ENCODE data around the gene ASF1B. TPM values are rescaled to one million over a fixed set of nuclear protein-coding genes. Genes with fewer than 3 reads are reported as not detected.
A peak's percentile ranks its signal among the peaks of the same experiment; 100 is the strongest.
"Not testable (repeated sequence)": the region's sequence is repeated elsewhere in the genome, so short reads cannot be mapped to it uniquely, and the experiment has no call there.

ASF1B gene
- total RNA-seq = 1 to 10 TPM; 2.3 to 3.0 TPM
- 1 to 10 TPM; 1.8 to 3.0 TPM for polyA plus RNA-seq

DNA sequence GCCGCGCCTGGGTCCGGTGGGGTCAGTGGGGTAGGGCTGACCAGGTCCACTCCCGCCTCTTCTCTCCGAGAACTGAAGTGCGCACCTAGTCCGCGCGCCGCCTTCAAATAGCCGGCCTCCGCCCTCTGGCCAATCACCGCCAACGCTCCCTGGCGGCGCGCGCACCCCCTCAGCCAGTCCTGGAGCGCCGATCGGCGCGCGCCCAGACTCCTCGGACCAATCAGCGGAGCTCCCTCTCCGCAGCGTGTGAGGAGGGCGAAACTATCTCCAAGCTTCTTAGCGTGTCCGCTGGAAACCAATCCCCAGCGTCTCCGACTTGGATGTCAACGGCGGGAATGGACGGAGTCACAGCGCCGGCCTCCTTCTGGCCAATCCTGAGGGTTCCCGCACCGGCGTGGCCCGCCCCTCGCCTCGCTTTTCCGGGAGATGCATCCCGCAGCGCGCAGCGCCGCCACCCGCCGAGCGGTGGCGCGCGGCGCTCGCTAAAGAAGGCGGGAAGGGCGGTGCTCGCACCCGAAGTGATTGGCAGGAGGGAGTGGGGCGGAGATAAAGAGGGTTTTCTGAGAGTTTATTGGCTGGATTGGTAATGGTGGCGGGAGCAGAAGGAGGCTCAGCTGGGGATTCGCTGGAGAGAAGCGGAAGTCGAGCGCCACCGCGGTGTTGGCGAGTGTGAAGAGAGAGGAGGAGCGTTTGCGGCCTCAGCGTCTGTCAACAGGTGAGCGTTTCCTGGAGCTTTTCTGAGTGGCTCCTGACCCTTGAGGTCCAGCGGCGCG lies at the start of gene ASF1B:
TSS of gene ASF1B (minus strand) at position 81 of the 773 bp plus-strand sequence. CDS start 133 bp downstream, outside the sequence.
- Mint-ChIP-seq H3K27ac (peak within 1 kb of the TSS; percentile 85 to 98 (median 96)), H3K9me3 (no peaks in the 10 kb centered on the region), H3K4me1 (peaks cover 13 to 33% (median 21%) of the 10 kb centered on the region in 4 donors), H3K4me3 (peak within 1 kb of the TSS; percentile 92 to 100 (median 95)), H3K27me3 (no peaks in the 10 kb centered on the region), H3K36me3 (peaks cover 3 to 6% of the 10 kb centered on the region in 2 donors)
- ChIA-PET CTCF (ENCODE audit: partially characterized antibody) (interaction anchor here (0.6 to 4.1 kb wide), 71 partner anchors 9 to 436 kb away, joined by 3 to 68 read pairs (median 5); partner anchors contain the start of genes ADGRE5, C19orf67, MISP3 and NDUFB7), POLR2A (ENCODE audit: partially characterized antibody) (interaction anchor here (0.7 to 3.2 kb wide), 59 partner anchors 9 to 553 kb away, joined by 3 to 48 read pairs (median 4); partner anchors contain the start of genes ADGRE5, C19orf53, DCAF15 and DNAJB1)
- H3K4me3 ChIP-seq (ENCODE audit: low read length in 2 of 2) = peak within 1 kb of the TSS; percentile 73 to 77
- H3K9me3 ChIP-seq (ENCODE audit: control insufficient read depth in 1 of 2, low read length in 2 of 2) = no peaks in the 10 kb centered on the region
- DNase-seq = peak; percentile 98 to 99 (median 99)
- H3K4me1 ChIP-seq (ENCODE audit: insufficient read depth, low read length) = peaks cover 18% of the 10 kb centered on the region
- H3K36me3 ChIP-seq (ENCODE audit: insufficient read depth, low read length) = no peaks in the 10 kb centered on the region
- peak within 1 kb of the TSS; percentile 93 for H3K27ac ChIP-seq (ENCODE audit: low read depth, low read length)
- intact Hi-C loops (cut with micrococcal nuclease) = loop anchor here (1.0 to 2.0 kb wide), 13 partner anchors 13 to 350 kb away; no protein-coding TSS in a partner anchor
- no peaks in the 10 kb centered on the region for H3K27me3 ChIP-seq (ENCODE audit: insufficient read depth, low read length)

DNA sequence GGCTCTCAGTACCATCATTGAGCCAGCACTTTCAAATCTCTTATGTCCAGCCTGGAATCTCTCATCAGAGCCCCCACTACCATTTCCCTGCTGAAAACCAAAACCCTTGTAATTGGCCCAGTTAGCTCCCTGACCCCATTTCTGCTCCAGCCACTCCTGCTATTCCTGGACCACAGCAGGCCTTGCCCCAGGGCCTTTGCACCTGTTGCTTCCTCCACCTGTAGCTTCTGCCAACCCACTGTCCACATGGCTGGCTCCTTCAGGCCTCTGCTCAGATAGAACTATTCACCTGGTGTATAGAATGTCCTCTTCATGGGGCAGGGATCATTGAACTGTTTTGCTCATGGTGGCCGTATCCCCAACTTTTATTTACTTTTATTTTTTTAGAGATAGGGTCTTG lies 49.3 kb upstream of the ASF1B start:
- H3K36me3 ChIP-seq (ENCODE audit: insufficient read depth, low read length); intact Hi-C loops (cut with micrococcal nuclease); H3K4me3 Mint-ChIP-seq; H3K9me3 ChIP-seq (ENCODE audit: control insufficient read depth in 1 of 2, low read length in 2 of 2); H3K4me3 ChIP-seq (ENCODE audit: low read length in 2 of 2); H3K27ac ChIP-seq (ENCODE audit: low read depth, low read length); H3K27me3 ChIP-seq (ENCODE audit: insufficient read depth, low read length); H3K27me3 Mint-ChIP-seq; DNase-seq; H3K36me3 Mint-ChIP-seq; H3K9me3 Mint-ChIP-seq; H3K4me1 Mint-ChIP-seq; CTCF ChIA-PET (ENCODE audit: partially characterized antibody); H3K4me1 ChIP-seq (ENCODE audit: insufficient read depth, low read length): not testable (repeated sequence)
- POLR2A ChIA-PET (ENCODE audit: partially characterized antibody) = interaction anchor here (1.5 kb wide), 1 partner anchor 49 kb away, joined by 3 read pairs; no protein-coding TSS in a partner anchor
- H3K27ac Mint-ChIP-seq = peak overlapping the region in 2 of 7 donors; percentile 10 to 72

DNA sequence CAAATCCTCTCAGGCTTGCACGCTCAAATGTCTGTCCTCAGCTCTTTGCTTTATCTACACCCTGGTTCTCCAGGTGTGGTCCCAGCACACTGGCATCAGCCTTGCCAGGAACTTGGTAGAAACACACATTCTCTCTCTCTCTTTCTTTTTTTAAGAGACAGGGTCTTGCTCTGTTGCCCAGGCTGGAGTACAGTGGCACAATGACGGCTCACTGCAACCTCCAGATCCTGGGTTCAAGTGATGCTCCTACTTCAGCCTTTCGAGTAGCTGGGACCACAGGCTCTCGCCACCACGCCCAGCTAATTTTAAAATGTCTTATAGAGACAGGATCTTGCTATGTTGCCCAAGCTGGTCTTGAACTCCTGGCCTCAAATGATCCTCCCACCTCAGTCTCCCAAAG lies 48.8 kb upstream of the ASF1B start:
- Mint-ChIP-seq H3K4me1 (peaks cover 0 to 2% (median under 1%) of the 10 kb centered on the region in 4 donors), H3K27ac (peak overlapping the region in 1 of 7 donors; percentile 85), H3K27me3 (no peaks in the 10 kb centered on the region), H3K36me3 (no peaks in the 10 kb centered on the region), H3K9me3 (peaks cover 0 to 2% (median 0%) of the 10 kb centered on the region in 8 donors), H3K4me3 (no peak overlapping the region)
- no peak for DNase-seq
- no peaks in the 10 kb centered on the region for H3K27me3 ChIP-seq (ENCODE audit: insufficient read depth, low read length)
- ChIA-PET CTCF (ENCODE audit: partially characterized antibody) (interaction anchor here (1.1 to 1.3 kb wide), 2 partner anchors 14 to 32 kb away, joined by 4 read pairs; no protein-coding TSS in a partner anchor), POLR2A (ENCODE audit: partially characterized antibody) (interaction anchor here (1.5 kb wide), 1 partner anchor 48 kb away, joined by 3 read pairs; no protein-coding TSS in a partner anchor)
- H3K9me3 ChIP-seq (ENCODE audit: control insufficient read depth in 1 of 2, low read length in 2 of 2) = no peaks in the 10 kb centered on the region
- intact Hi-C loops (cut with micrococcal nuclease) = no loop called here
- no peak overlapping the region for H3K27ac ChIP-seq (ENCODE audit: low read depth, low read length)
- no peaks in the 10 kb centered on the region for H3K36me3 ChIP-seq (ENCODE audit: insufficient read depth, low read length)
- H3K4me3 ChIP-seq (ENCODE audit: low read length in 2 of 2) = no peak overlapping the region
- H3K4me1 ChIP-seq (ENCODE audit: insufficient read depth, low read length) = no peaks in the 10 kb centered on the region

DNA sequence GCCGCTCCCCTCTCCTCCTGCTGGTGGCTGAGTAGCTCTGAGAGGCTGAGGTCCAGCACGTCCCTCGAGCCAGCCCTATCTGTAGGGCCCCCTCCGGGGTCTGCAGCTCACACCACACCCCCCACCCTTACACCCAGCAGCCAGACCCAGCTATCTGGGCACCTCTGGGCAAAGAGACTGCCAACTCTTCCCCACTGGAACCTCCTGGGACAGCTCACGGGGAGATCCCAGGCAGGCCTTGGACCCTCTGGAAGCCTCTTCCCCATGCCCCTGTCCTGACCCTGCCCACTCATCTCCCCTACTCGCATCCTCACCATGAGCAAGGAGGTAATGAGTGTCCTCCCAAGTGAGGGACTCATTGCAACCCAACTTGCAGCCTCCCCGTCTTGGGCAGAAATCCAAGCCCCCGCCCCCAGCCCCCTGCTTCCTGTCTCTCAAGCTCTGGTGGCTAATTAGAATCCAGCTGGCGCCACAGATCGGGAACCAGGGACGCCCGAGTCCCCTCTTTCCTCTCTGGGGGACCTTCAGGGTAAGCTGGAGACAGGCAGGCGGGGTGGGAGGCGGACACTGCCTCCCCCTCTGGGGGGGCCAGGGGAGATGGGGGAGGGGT lies 47.5 kb upstream of the ASF1B start:
- intact Hi-C loops (cut with micrococcal nuclease) = no loop called here
- no peaks in the 10 kb centered on the region for H3K9me3 ChIP-seq (ENCODE audit: control insufficient read depth in 1 of 2, low read length in 2 of 2)
- no peaks in the 10 kb centered on the region for H3K4me1 ChIP-seq (ENCODE audit: insufficient read depth, low read length)
- no peaks in the 10 kb centered on the region for H3K27me3 ChIP-seq (ENCODE audit: insufficient read depth, low read length)
- H3K4me1 Mint-ChIP-seq = no peaks in the 10 kb centered on the region
- no peak overlapping the region for H3K27ac Mint-ChIP-seq
- peaks cover 0 to 2% (median 0%) of the 10 kb centered on the region in 8 donors for H3K9me3 Mint-ChIP-seq
- H3K4me3 Mint-ChIP-seq = no peak overlapping the region
- no peaks in the 10 kb centered on the region for H3K36me3 ChIP-seq (ENCODE audit: insufficient read depth, low read length)
- H3K27me3 Mint-ChIP-seq = no peaks in the 10 kb centered on the region
- H3K36me3 Mint-ChIP-seq = no peaks in the 10 kb centered on the region
- POLR2A ChIA-PET (ENCODE audit: partially characterized antibody) = no interaction called here
- H3K4me3 ChIP-seq (ENCODE audit: low read length in 2 of 2) = no peak overlapping the region
- no peak for DNase-seq
- CTCF ChIA-PET (ENCODE audit: partially characterized antibody) = interaction anchor here (0.6 to 1.4 kb wide), 5 partner anchors 10 to 38 kb away, joined by 3 to 4 read pairs (median 4); no protein-coding TSS in a partner anchor
- no peak overlapping the region for H3K27ac ChIP-seq (ENCODE audit: low read depth, low read length)

- no peaks in the 10 kb centered on the region for H3K36me3 Mint-ChIP-seq
- no peak overlapping the region for H3K27ac Mint-ChIP-seq
- H3K4me3 Mint-ChIP-seq = no peak overlapping the region
- no peaks in the 10 kb centered on the region for H3K4me1 Mint-ChIP-seq
- no peaks in the 10 kb centered on the region for H3K36me3 ChIP-seq (ENCODE audit: insufficient read depth, low read length)
- intact Hi-C loops (cut with micrococcal nuclease) = no loop called here
- CTCF ChIA-PET (ENCODE audit: partially characterized antibody) = interaction anchor here (1.4 kb wide), 1 partner anchor 18 kb away, joined by 4 read pairs; no protein-coding TSS in a partner anchor
- H3K27ac ChIP-seq (ENCODE audit: low read depth, low read length) = no peak overlapping the region
- no peaks in the 10 kb centered on the region for H3K27me3 ChIP-seq (ENCODE audit: insufficient read depth, low read length)
- H3K9me3 Mint-ChIP-seq = peaks cover 0 to 3% (median 0%) of the 10 kb centered on the region in 8 donors
- no peaks in the 10 kb centered on the region for H3K27me3 Mint-ChIP-seq
- POLR2A ChIA-PET (ENCODE audit: partially characterized antibody) = no interaction called here
- H3K9me3 ChIP-seq (ENCODE audit: control insufficient read depth in 1 of 2, low read length in 2 of 2) = no peaks in the 10 kb centered on the region
- no peak overlapping the region for H3K4me3 ChIP-seq (ENCODE audit: low read length in 2 of 2)
- H3K4me1 ChIP-seq (ENCODE audit: insufficient read depth, low read length) = no peaks in the 10 kb centered on the region
- DNase-seq = no peak
Measured at GRCh38 chr19:14182476-14182875, 46.1 kb upstream of the ASF1B start.

DNA sequence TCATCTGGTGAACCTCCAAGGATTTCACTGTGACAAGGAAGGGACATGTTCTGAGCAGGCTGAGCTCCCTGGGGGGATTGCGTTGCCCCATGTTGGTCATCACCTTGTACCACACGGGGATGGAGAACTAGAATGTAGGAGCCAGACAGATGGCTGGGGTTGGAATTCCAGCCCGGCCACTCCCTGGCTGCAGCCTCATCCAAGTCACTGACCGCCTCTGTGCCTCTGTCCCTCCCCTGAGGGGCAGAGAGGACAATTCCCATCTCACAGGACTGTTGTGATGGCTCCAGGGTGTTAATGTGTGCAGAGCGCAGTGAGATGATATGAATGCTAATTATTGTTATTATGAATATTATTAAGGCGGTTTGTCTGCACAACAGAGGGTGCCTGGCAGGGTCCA lies 45.5 kb upstream of the ASF1B start:
- no peak for DNase-seq
- H3K9me3 ChIP-seq (ENCODE audit: control insufficient read depth in 1 of 2, low read length in 2 of 2) = no peaks in the 10 kb centered on the region
- H3K36me3 ChIP-seq (ENCODE audit: insufficient read depth, low read length) = no peaks in the 10 kb centered on the region
- no peaks in the 10 kb centered on the region for H3K27me3 Mint-ChIP-seq
- ChIA-PET CTCF (ENCODE audit: partially characterized antibody) (no interaction called here), POLR2A (ENCODE audit: partially characterized antibody) (no interaction called here)
- H3K36me3 Mint-ChIP-seq = peaks cover 0 to 4% of the 10 kb centered on the region in 2 donors
- H3K4me1 ChIP-seq (ENCODE audit: insufficient read depth, low read length) = no peaks in the 10 kb centered on the region
- H3K4me3 Mint-ChIP-seq = no peak overlapping the region
- H3K4me1 Mint-ChIP-seq = no peaks in the 10 kb centered on the region
- peaks cover 0 to 3% (median 0%) of the 10 kb centered on the region in 8 donors for H3K9me3 Mint-ChIP-seq
- H3K27ac ChIP-seq (ENCODE audit: low read depth, low read length) = no peak overlapping the region
- intact Hi-C loops (cut with micrococcal nuclease) = no loop called here
- H3K4me3 ChIP-seq (ENCODE audit: low read length in 2 of 2) = no peak overlapping the region
- no peaks in the 10 kb centered on the region for H3K27me3 ChIP-seq (ENCODE audit: insufficient read depth, low read length)
- H3K27ac Mint-ChIP-seq = no peak overlapping the region

DNA sequence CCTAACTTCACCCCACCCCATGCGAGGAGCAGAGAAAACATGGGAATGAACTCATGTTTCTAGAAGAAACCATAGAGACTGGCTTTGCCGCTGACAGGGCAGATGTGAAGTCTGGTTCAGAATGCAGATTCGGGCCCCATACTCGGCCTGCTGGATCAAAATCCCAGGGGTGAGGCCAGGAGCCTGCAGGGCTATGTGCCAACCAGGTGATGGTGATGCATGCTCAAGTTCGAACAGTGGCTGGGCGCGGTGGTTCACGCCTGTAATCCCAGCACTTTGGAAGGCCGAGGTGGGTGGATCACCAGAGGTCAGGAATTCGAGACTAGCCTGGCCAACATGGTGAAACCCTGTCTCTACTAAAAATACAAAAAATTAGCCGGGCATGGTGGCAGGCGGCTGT lies 44.8 kb upstream of the ASF1B start:
- H3K27me3 ChIP-seq (ENCODE audit: insufficient read depth, low read length); H3K9me3 Mint-ChIP-seq; H3K4me3 Mint-ChIP-seq; CTCF ChIA-PET (ENCODE audit: partially characterized antibody); H3K9me3 ChIP-seq (ENCODE audit: control insufficient read depth in 1 of 2, low read length in 2 of 2); intact Hi-C loops (cut with micrococcal nuclease); H3K27ac Mint-ChIP-seq; H3K36me3 ChIP-seq (ENCODE audit: insufficient read depth, low read length); H3K4me3 ChIP-seq (ENCODE audit: low read length in 2 of 2); POLR2A ChIA-PET (ENCODE audit: partially characterized antibody); H3K4me1 ChIP-seq (ENCODE audit: insufficient read depth, low read length); H3K27ac ChIP-seq (ENCODE audit: low read depth, low read length); H3K27me3 Mint-ChIP-seq; DNase-seq; H3K36me3 Mint-ChIP-seq; H3K4me1 Mint-ChIP-seq: not testable (repeated sequence)
